Keratinocyte (primary cell): ENCODE data around the gene NUAK1. TPM values are rescaled to one million over a fixed set of nuclear protein-coding genes. Genes with fewer than 3 reads are reported as not detected.
"Not testable (repeated sequence)": the region's sequence is repeated elsewhere in the genome, so short reads cannot be mapped to it uniquely, and the experiment has no call there.

ENCODE experiments used
- DNase-seq: peaks from one replicate; pipeline ENCODE4 v3.0.0-alpha.2; 2011; ENCODE audit warnings: low read depth, missing footprints, low spot score
- FAIRE-seq: peaks from 2 replicates; lab custom pipeline; 2011; peaks lifted over from hg19 to GRCh38; lab: Jason Lieb, UNC
- H2AFZ ChIP-seq: 2 replicates; pipeline ENCODE4 v1.6.0; 2012; ENCODE audit warnings: low read length, control low read depth, inconsistent platforms; ENCODE audit not compliant: control insufficient read depth
- H3K27ac ChIP-seq: 2 replicates; pipeline ENCODE4 v1.5.1; 2011; ENCODE audit warnings: low read length; ENCODE audit not compliant: control insufficient read depth, insufficient read depth
- H3K27me3 ChIP-seq: 3 replicates; pipeline ENCODE4 v1.6.0; 2011; ENCODE audit warnings: low read length; ENCODE audit not compliant: control insufficient read depth, insufficient read depth; ENCODE audit errors: extremely low read depth
- H3K36me3 ChIP-seq, 2 experiments: 2 replicates in 1 of 2; 3 replicates in 1 of 2; pipeline ENCODE4 v1.5.1; 2011; ENCODE audit warnings: low read length in 2 of 2, mild to moderate bottlenecking in 1 of 2; ENCODE audit not compliant: control insufficient read depth in 2 of 2, insufficient read depth in 2 of 2; ENCODE audit errors: extremely low read depth in 1 of 2
- H3K4me1 ChIP-seq: 3 replicates; pipeline ENCODE4 v1.5.1; 2011; ENCODE audit warnings: low read length; ENCODE audit not compliant: control insufficient read depth, insufficient read depth; ENCODE audit errors: extremely low read depth
- H3K4me2 ChIP-seq: 3 replicates; pipeline ENCODE4 v1.6.0; 2011; ENCODE audit warnings: low read depth, low read length; ENCODE audit not compliant: control insufficient read depth, insufficient read depth; ENCODE audit errors: extremely low read depth
- H3K4me3 ChIP-seq, 3 experiments: fragments of 200-600 bp in 1 of 3; sonication (generic) in 1 of 3; 2 replicates in 2 of 3; 3 replicates in 1 of 3; pipeline ENCODE4 v1.5.1; 2011 to 2016; ENCODE audit warnings: low read length in 3 of 3, mild to moderate bottlenecking in 3 of 3, control low read depth in 2 of 3, inconsistent platforms in 1 of 3, low read depth in 1 of 3, mixed read lengths in 1 of 3, mixed run types in 1 of 3, moderate library complexity in 1 of 3; ENCODE audit not compliant: control insufficient read depth in 2 of 3, insufficient read depth in 2 of 3; ENCODE audit errors: extremely low read depth in 1 of 3
- H3K79me2 ChIP-seq: 2 replicates; pipeline ENCODE4 v1.6.0; 2012; ENCODE audit warnings: low read length; ENCODE audit not compliant: control insufficient read depth, insufficient read depth
- H3K9ac ChIP-seq: 3 replicates; pipeline ENCODE4 v1.6.0; 2011; ENCODE audit warnings: low read length; ENCODE audit not compliant: control insufficient read depth, insufficient read depth; ENCODE audit errors: extremely low read depth
- H3K9me1 ChIP-seq: 3 replicates; pipeline ENCODE4 v1.6.0; 2011; ENCODE audit warnings: low read length; ENCODE audit not compliant: control insufficient read depth, insufficient read depth; ENCODE audit errors: extremely low read depth
- H3K9me3 ChIP-seq: 2 replicates; pipeline ENCODE4 v1.5.1; 2012; ENCODE audit warnings: low read depth, low read length; ENCODE audit not compliant: control insufficient read depth
- H4K20me1 ChIP-seq: 3 replicates; pipeline ENCODE4 v1.6.0; 2011; ENCODE audit warnings: low read length; ENCODE audit not compliant: control insufficient read depth, insufficient read depth; ENCODE audit errors: extremely low read depth
- CTCF ChIP-seq, 3 experiments: IDR thresholded peaks in 1 of 3; conservative IDR thresholded peaks in 1 of 3; optimal IDR thresholded peaks in 1 of 3; 2 replicates in 2 of 3; 3 replicates in 1 of 3; pipeline versions ENCODE3 to v1.5.1; 2011; ENCODE audit warnings: low read length in 3 of 3, mild to moderate bottlenecking in 3 of 3, moderate library complexity in 2 of 3, control low read depth in 1 of 3, inconsistent platforms in 1 of 3; ENCODE audit not compliant: insufficient read depth in 2 of 3; ENCODE audit errors: extremely low read depth in 1 of 3
- EZH2 ChIP-seq: IDR thresholded peaks from one replicate; pipeline ENCODE4 v1.6.1; 2012; ENCODE audit warnings: inconsistent platforms, mild to moderate bottlenecking, low read length, moderate library complexity
- dilution Hi-C: fragments of 300-500 bp; cut with MboI; formaldehyde crosslinking; loops from one replicate; pipeline ENCODE4 v1.7.0; 2020; ENCODE audit warnings: low sequenced_read_pairs; ENCODE audit not compliant: extremely low pct_ligation_motif_present
- polyA plus RNA-seq, 5 experiments: library from polyadenylated mRNA; depleted of rRNA in 3 of 5; stranded (reverse) in 3 of 5; stranded (forward) in 1 of 5; unstranded in 1 of 5; fragments of >200 nt; gene quantifications; 1 replicate in 1 of 5; 2 replicates in 3 of 5; 3 replicates in 1 of 5; pipeline versions ENCODE4 v1.2.1 to v1.2.3, GENCODE V29; 2011 to 2012; ENCODE audit warnings: missing spikeins in 2 of 5, low read depth in 1 of 5, low replicate concordance in 1 of 5

The NUAK1 gene
- polyA plus RNA-seq, 1 donor (not counting 4 experiments of a cell fraction or from before 2014, with no cell fraction given) = 12.3 TPM

GRCh38 chr12:106018286-106018685 lies 120.5 kb downstream of the NUAK1 start:
- Histone ChIP-seq H3K9ac (no peak overlapping the region), H3K27me3 (no peaks in the 10 kb centered on the region), H3K4me1 (no peaks in the 10 kb centered on the region), H4K20me1 (no peaks in the 10 kb centered on the region), H3K27ac (no peak overlapping the region), H3K9me1 (no peaks in the 10 kb centered on the region), H3K4me3 (no peak overlapping the region), H3K4me2 (no peak overlapping the region), H3K79me2 (no peaks in the 10 kb centered on the region), H3K36me3 (no peaks in the 10 kb centered on the region), H2AFZ (no peak overlapping the region), H3K9me3 (no peaks in the 10 kb centered on the region)
- DNase-seq = no peak
- TF ChIP-seq CTCF (optimal IDR thresholded peaks at IDR 0.05 in 1 of 3, IDR thresholded peaks at IDR 0.05 in 1 of 3, conservative IDR thresholded peaks at IDR 0.05 in 1 of 3; ENCODE audit: extremely low read depth in 1 of 3, insufficient read depth in 2 of 3, low read length in 3 of 3) (no peak), EZH2 (no peak)
- no peak for FAIRE-seq
- dilution Hi-C loops = no loop called here

- H3K4me3 ChIP-seq, H3K27me3 ChIP-seq, H2AFZ ChIP-seq, FAIRE-seq, H3K9me1 ChIP-seq, H3K4me1 ChIP-seq, H3K36me3 ChIP-seq, DNase-seq, H4K20me1 ChIP-seq, H3K9ac ChIP-seq, dilution Hi-C loops, H3K9me3 ChIP-seq, H3K4me2 ChIP-seq, H3K27ac ChIP-seq, H3K79me2 ChIP-seq: not testable (repeated sequence)
Measured at GRCh38 chr12:106016601-106017278, 122.0 kb downstream of the NUAK1 start.

GRCh38 chr12:106015646-106016045 lies 123.1 kb downstream of the NUAK1 start:
- no peak for TF ChIP-seq CTCF (optimal IDR thresholded peaks at IDR 0.05 in 1 of 3, IDR thresholded peaks at IDR 0.05 in 1 of 3, conservative IDR thresholded peaks at IDR 0.05 in 1 of 3; ENCODE audit: extremely low read depth in 1 of 3, insufficient read depth in 2 of 3, low read length in 3 of 3)
- no peaks in the 10 kb centered on the region for H3K79me2 ChIP-seq
- H3K36me3 ChIP-seq = no peaks in the 10 kb centered on the region
- H4K20me1 ChIP-seq = no peaks in the 10 kb centered on the region
- FAIRE-seq (no peak), DNase-seq (no peak)
- H3K4me1 ChIP-seq = no peaks in the 10 kb centered on the region
- H3K9me3 ChIP-seq = no peaks in the 10 kb centered on the region
- H3K9me1 ChIP-seq = no peaks in the 10 kb centered on the region
- no peak overlapping the region for H3K27ac ChIP-seq
- no peak overlapping the region for H3K4me2 ChIP-seq
- H3K27me3 ChIP-seq = no peaks in the 10 kb centered on the region
- H3K4me3 ChIP-seq = no peak overlapping the region
- H2AFZ ChIP-seq = no peak overlapping the region
- dilution Hi-C loops = no loop called here
- no peak overlapping the region for H3K9ac ChIP-seq
